ENCODE results near the gene RABGAP1L.

RABGAP1L gene

DNA sequence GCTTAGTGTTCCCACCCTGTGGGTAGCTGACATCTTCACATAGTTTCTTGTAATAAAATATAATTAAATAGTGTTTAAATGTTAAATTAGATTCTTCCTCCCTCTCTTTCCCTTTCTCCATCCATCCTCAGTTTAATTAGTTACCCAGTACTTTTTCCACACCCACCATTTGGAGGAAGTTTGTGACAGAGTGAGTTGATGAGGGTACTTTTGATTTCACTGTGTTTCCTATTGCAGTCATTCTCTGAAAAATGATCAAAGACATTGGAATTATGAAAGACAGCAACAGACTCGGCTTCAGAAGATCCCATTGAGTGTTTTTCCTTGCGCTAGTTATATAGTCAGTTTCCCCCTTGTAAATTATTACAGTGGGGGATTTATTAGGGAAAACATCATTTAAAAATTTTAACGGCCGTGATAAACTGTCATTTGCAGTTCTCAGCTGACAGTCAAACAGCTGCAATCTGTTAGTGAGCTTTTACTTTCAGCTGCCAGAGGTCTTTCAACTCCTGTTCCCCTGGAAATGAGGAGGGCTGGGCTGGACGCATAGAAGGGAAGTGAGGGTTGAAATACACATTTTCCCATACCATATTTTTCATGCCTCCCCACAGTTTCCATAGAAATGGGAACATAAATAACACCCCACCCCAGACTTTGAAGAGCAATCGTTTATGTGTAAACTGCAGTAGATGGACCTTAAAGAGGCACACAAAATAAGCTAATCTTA is 779.1 kb downstream of the RABGAP1L start:
- Histone ChIP-seq H3K4me2 (ENCODE audit: low read depth, low read length, poor library complexity, severe bottlenecking) (no peak overlapping the region), H3K9ac (ENCODE audit: low read length) (no peak overlapping the region), H4K20me1 (ENCODE audit: low read depth, low read length) (no peaks in the 10 kb centered on the region), H3K27ac (ENCODE audit: low read depth, low read length) (no peak overlapping the region), H3K79me2 (ENCODE audit: insufficient read depth, low read length) (peaks cover 8% of the 10 kb centered on the region; the same call in 1 of the 2 replicates), H3K36me3 (ENCODE audit: low read length) (0 out of 2 replicates have a peak, but pooled peaks cover 5% of the 10 kb centered on the region), H3K9me2 (replicated peaks; ENCODE audit: insufficient read depth, low read length) (no peaks in the 10 kb centered on the region), H3F3A (ENCODE audit: insufficient read depth) (no peaks in the 10 kb centered on the region), H3K4me3 (ENCODE audit: insufficient read depth, low read length, poor library complexity, severe bottlenecking) (no peak overlapping the region), H3K9me3 (ENCODE audit: insufficient read depth, low read length) (no peaks in the 10 kb centered on the region), H2AFZ (ENCODE audit: low read depth, low read length, severe bottlenecking) (no peak overlapping the region), H3K27me3 (ENCODE audit: low read length) (no peaks in the 10 kb centered on the region)
- TF ChIP-seq, protein P1, sequence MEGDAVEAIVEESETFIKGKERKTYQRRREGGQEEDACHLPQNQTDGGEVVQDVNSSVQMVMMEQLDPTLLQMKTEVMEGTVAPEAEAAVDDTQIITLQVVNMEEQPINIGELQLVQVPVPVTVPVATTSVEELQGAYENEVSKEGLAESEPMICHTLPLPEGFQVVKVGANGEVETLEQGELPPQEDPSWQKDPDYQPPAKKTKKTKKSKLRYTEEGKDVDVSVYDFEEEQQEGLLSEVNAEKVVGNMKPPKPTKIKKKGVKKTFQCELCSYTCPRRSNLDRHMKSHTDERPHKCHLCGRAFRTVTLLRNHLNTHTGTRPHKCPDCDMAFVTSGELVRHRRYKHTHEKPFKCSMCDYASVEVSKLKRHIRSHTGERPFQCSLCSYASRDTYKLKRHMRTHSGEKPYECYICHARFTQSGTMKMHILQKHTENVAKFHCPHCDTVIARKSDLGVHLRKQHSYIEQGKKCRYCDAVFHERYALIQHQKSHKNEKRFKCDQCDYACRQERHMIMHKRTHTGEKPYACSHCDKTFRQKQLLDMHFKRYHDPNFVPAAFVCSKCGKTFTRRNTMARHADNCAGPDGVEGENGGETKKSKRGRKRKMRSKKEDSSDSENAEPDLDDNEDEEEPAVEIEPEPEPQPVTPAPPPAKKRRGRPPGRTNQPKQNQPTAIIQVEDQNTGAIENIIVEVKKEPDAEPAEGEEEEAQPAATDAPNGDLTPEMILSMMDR (IDR thresholded peaks at IDR 0.05; ENCODE audit: insufficient read depth, low read length, poor library complexity, severe bottlenecking): no peak
- no peak for TF ChIP-seq EZH2phosphoT487 (conservative IDR thresholded peaks at IDR 0.05; ENCODE audit: low read length)

DNA sequence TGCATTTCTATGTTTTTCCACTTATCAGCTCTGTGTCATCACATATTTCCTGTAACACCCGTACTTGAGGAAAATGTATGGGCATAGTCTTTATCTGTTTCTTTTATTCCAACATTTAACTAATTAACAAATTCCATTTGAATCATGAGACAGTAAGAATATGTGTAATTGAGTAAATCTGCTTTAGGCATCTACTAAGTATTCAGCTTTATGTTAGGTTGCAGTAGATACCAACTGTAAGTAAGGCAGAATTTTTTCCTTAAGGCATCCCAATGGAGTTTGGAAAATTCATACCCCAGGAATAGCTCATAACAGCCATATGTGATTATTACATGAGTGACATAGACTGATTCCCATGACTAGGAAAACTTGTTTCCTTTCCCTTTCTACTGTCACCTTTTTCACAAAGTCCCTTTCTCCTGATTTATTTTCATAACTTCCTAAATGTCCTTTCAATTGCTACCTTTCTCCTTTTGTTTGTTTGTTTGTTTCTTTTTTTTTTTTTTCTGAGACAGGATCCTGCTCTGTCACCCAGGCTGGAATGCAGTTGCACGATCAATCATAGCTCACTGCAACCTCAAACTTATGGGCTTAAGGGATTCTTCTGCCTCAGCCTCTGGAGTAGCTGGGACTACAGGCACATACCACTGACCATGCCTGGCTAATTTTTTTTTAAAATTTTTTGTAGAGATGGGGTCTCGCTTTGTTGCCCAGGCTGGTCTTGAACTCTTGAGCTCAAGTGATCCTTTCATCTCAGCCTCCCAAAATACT is 780.6 kb downstream of the RABGAP1L start:
- Histone ChIP-seq H3K79me2 (ENCODE audit: insufficient read depth, low read length) (peaks cover 8% of the 10 kb centered on the region; the same call in 1 of the 2 replicates), H2AFZ (ENCODE audit: low read depth, low read length, severe bottlenecking) (no peak overlapping the region), H3K9me2 (replicated peaks; ENCODE audit: insufficient read depth, low read length) (no peaks in the 10 kb centered on the region), H3K27me3 (ENCODE audit: low read length) (no peaks in the 10 kb centered on the region), H3K4me2 (ENCODE audit: low read depth, low read length, poor library complexity, severe bottlenecking) (no peak overlapping the region), H4K20me1 (ENCODE audit: low read depth, low read length) (no peaks in the 10 kb centered on the region), H3F3A (ENCODE audit: insufficient read depth) (no peaks in the 10 kb centered on the region), H3K9ac (ENCODE audit: low read length) (no peak overlapping the region), H3K36me3 (ENCODE audit: low read length) (0 out of 2 replicates have a peak, but pooled peaks cover 5% of the 10 kb centered on the region), H3K9me3 (ENCODE audit: insufficient read depth, low read length) (no peaks in the 10 kb centered on the region), H3K27ac (ENCODE audit: low read depth, low read length) (no peak overlapping the region), H3K4me3 (ENCODE audit: insufficient read depth, low read length, poor library complexity, severe bottlenecking) (no peak overlapping the region)
- TF ChIP-seq EZH2phosphoT487 (conservative IDR thresholded peaks at IDR 0.05; ENCODE audit: low read length): no peak
- TF ChIP-seq, protein P1 (IDR thresholded peaks at IDR 0.05; ENCODE audit: insufficient read depth, low read length, poor library complexity, severe bottlenecking): no peak

DNA sequence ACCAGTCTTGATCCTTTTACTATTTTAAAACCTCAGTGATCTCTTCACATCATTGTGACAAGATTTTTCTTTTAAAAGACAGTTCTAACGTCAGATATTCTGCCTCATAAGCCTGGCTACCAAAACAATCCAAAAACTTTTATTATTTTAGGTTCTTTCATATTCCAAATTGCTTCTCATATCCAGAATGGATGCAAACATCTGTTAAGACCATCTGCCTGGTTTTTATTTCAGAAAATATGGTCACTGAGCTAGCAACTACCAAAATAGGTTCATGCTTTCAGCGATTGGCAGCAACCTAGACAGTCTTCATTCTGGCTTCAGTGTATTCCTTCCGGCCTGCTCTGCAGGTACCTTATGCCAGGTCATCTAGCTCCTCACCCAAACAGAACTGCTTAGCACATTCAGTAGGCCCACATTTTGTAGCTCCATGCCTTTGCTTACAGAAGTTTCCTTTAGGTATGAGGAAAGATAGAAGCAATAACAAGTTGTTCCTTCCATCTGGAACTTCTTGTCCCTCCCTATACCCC is 781.4 kb downstream of the RABGAP1L start:
- no peaks in the 10 kb centered on the region for H3K27me3 ChIP-seq (ENCODE audit: low read length)
- H3K4me3 ChIP-seq (ENCODE audit: insufficient read depth, low read length, poor library complexity, severe bottlenecking): no peak overlapping the region
- no peaks in the 10 kb centered on the region for H3K9me3 ChIP-seq (ENCODE audit: insufficient read depth, low read length)
- H3K4me2 ChIP-seq (ENCODE audit: low read depth, low read length, poor library complexity, severe bottlenecking): no peak overlapping the region
- no peaks in the 10 kb centered on the region for H4K20me1 ChIP-seq (ENCODE audit: low read depth, low read length)
- no peak overlapping the region for H3K27ac ChIP-seq (ENCODE audit: low read depth, low read length)
- H3K36me3 ChIP-seq (ENCODE audit: low read length): 0 out of 2 replicates have a peak, but pooled peaks cover 5% of the 10 kb centered on the region
- H2AFZ ChIP-seq (ENCODE audit: low read depth, low read length, severe bottlenecking): no peak overlapping the region
- no peak overlapping the region for H3K9ac ChIP-seq (ENCODE audit: low read length)
- peaks cover 9% of the 10 kb centered on the region; the same call in 1 of the 2 replicates for H3K79me2 ChIP-seq (ENCODE audit: insufficient read depth, low read length)
- H3K9me2 ChIP-seq (replicated peaks; ENCODE audit: insufficient read depth, low read length): no peaks in the 10 kb centered on the region
- no peaks in the 10 kb centered on the region for H3F3A ChIP-seq (ENCODE audit: insufficient read depth)
- TF ChIP-seq EZH2phosphoT487 (conservative IDR thresholded peaks at IDR 0.05; ENCODE audit: low read length): no peak
- TF ChIP-seq, protein P1 (IDR thresholded peaks at IDR 0.05; ENCODE audit: insufficient read depth, low read length, poor library complexity, severe bottlenecking): no peak
